ENCODE data around the gene TWF1.
A peak's percentile ranks its signal among the peaks of the same experiment; 100 is the strongest.

The TWF1 gene

DNA sequence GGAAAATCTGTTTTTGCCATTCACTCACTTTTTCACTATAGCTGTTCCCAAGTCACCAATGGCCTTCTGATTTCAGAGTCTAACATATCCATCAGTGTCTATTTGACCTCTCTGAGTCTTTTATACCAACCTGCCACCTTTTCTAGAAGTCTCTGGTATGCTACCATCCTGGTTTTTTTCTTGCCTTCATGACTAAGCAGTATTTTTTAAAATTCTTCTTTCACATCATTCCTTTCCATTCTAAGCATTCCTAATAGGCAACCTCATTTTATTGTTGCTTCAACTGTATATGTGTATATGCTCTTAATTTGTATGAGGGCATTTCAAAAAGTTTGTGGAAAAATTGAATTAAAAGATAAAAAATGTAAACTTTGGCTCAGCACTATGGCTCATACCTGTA, 42.3 kb downstream of the TWF1 start:
- Histone ChIP-seq H3K36me3 (no peaks in the 10 kb centered on the region), H3K27me3 (no peaks in the 10 kb centered on the region), H3K4me3 (ENCODE audit: low read depth, low read length) (no peak overlapping the region), H3K9me3 (no peaks in the 10 kb centered on the region), H3K4me1 (no peaks in the 10 kb centered on the region)
- TF ChIP-seq, protein P1, sequence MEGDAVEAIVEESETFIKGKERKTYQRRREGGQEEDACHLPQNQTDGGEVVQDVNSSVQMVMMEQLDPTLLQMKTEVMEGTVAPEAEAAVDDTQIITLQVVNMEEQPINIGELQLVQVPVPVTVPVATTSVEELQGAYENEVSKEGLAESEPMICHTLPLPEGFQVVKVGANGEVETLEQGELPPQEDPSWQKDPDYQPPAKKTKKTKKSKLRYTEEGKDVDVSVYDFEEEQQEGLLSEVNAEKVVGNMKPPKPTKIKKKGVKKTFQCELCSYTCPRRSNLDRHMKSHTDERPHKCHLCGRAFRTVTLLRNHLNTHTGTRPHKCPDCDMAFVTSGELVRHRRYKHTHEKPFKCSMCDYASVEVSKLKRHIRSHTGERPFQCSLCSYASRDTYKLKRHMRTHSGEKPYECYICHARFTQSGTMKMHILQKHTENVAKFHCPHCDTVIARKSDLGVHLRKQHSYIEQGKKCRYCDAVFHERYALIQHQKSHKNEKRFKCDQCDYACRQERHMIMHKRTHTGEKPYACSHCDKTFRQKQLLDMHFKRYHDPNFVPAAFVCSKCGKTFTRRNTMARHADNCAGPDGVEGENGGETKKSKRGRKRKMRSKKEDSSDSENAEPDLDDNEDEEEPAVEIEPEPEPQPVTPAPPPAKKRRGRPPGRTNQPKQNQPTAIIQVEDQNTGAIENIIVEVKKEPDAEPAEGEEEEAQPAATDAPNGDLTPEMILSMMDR (IDR thresholded peaks at IDR 0.05; ENCODE audit: low read depth, low read length), result no peak
- DNase-seq, result no peak

DNA sequence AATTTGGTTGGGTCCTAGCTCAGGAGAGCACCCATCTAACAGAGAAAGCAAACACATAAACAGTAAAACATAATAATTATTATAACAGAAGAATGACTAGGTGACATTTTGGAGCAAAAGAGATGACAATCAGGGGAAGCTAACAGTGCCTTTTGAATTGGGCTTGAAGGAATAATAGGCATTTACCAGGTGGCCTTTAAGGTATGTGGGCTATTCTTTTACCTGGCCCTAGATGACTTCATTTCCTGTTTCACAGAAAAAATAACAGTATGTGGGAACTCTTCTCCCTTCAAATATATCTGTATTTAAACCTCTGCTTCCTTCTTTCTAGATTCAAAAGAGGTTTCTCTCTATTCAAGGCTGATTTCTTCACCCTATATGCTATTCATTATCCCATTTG, 43.5 kb downstream of the TWF1 start:
- no peak overlapping the region for H3K4me3 ChIP-seq (ENCODE audit: low read depth, low read length)
- TF ChIP-seq, protein P1 (IDR thresholded peaks at IDR 0.05; ENCODE audit: low read depth, low read length), result no peak
- H3K4me1 ChIP-seq, result peaks cover 4% of the 10 kb centered on the region
- H3K36me3 ChIP-seq, result no peaks in the 10 kb centered on the region
- no peaks in the 10 kb centered on the region for H3K27me3 ChIP-seq
- no peaks in the 10 kb centered on the region for H3K9me3 ChIP-seq
- no peak for DNase-seq

DNA sequence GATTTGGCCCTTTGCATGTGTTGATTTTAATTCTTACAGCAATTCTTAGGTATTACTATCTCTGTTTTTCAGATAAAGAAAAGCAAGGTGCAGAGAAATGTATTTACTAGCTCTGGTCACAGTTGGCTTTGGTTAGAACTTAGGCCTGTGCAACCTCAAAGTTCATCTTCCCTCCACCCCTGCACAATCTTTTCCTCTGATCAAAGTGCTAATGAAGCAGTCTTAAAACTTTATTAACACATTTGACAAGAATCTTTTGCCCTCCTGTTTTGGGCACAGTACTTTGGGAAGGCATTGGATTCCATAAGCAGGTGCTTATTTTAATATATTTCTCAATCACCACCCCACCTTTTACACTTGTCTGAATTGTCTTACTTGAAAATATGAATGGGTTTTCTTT, 44.6 kb downstream of the TWF1 start:
- no peak overlapping the region for H3K4me3 ChIP-seq (ENCODE audit: low read depth, low read length)
- H3K4me1 ChIP-seq, result peaks cover 4% of the 10 kb centered on the region
- H3K36me3 ChIP-seq, result no peaks in the 10 kb centered on the region
- no peaks in the 10 kb centered on the region for H3K9me3 ChIP-seq
- no peak for DNase-seq
- TF ChIP-seq, protein P1 (IDR thresholded peaks at IDR 0.05; ENCODE audit: low read depth, low read length), result no peak
- H3K27me3 ChIP-seq, result no peaks in the 10 kb centered on the region

DNA sequence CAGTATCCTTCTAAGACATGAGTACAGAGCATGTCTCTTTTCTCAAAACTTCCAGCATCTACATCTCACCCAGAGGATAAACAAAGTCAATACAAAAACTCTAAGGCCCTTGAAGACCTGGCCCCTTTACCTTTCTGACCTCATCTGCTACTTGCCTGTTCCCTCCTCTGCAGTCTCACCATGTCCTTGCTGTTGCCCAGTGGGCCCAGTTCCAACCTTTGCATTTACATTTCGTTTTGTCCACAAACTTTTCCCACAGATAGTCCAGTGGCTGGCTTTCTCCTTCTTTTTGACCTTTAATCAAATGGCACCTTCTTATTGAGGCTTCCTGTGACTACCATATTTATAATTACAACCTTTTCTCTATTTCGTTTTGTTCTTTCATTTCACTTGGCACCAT, 45.7 kb downstream of the TWF1 start:
- H3K4me1 ChIP-seq, result peaks cover 4% of the 10 kb centered on the region
- H3K4me3 ChIP-seq (ENCODE audit: low read depth, low read length), result no peak overlapping the region
- H3K36me3 ChIP-seq, result no peaks in the 10 kb centered on the region
- TF ChIP-seq, protein P1 (IDR thresholded peaks at IDR 0.05; ENCODE audit: low read depth, low read length), result no peak
- H3K9me3 ChIP-seq, result no peaks in the 10 kb centered on the region
- no peaks in the 10 kb centered on the region for H3K27me3 ChIP-seq
- DNase-seq, result no peak

DNA sequence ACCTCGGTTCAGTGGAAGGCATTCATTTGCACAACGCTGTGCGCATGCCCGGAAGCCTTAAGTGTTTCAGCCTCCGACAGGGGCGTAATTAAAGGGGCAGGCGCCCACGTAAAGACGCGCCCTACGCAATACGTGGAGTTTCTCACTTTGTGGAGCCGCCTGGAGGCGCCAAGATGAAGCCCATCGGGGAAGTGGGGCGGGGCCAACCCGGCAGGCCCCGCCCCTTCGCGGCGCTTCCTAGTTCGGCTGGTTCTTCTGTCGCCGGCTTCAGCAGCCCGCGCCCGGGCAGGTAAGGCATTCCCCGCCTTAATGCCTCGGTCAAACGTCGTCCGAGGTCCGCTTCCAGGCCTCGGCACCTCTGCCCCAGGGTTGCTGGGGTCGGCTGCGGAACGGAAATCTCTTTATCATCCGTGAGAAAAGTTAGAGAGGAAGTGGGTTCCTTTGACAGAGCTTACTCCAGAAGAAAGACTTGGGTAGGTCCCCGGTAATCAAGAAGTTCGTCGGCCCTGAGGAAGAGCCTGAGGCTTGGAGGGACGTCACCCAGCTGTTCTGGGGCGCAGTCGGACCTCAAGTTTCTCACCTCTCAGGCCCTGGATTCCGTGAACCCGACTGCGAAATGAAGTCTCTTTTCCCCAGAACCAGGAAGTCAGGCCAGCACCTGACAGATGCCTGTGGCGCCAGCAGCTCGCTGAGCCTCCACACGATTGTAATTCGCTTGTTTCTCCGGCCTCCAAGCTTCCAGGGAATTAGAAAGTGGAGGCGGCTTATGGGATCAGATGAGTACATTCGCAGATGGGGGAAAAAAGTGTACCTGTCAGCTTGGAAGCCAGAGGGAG, 47.2 kb downstream of the TWF1 start, which contains the start of the genes IRAK4 and PUS7L:
TSS of gene IRAK4 (plus strand) at position 224 of the 836 bp plus-strand sequence. CDS start 9,161 bp downstream, outside the sequence.
TSS of gene PUS7L (minus strand) at position 63 of the 836 bp plus-strand sequence. CDS start 3,545 bp downstream, outside the sequence.
- TF ChIP-seq, protein P1 (IDR thresholded peaks at IDR 0.05; ENCODE audit: low read depth, low read length), result peak; percentile 44
- no peaks in the 10 kb centered on the region for H3K27me3 ChIP-seq
- H3K4me1 ChIP-seq, result peaks cover 4% of the 10 kb centered on the region
- no peaks in the 10 kb centered on the region for H3K9me3 ChIP-seq
- H3K36me3 ChIP-seq, result no peaks in the 10 kb centered on the region
- peak within 1 kb of the TSS; percentile 89 for H3K4me3 ChIP-seq (ENCODE audit: low read depth, low read length)
- peak; percentile 90 for DNase-seq

DNA sequence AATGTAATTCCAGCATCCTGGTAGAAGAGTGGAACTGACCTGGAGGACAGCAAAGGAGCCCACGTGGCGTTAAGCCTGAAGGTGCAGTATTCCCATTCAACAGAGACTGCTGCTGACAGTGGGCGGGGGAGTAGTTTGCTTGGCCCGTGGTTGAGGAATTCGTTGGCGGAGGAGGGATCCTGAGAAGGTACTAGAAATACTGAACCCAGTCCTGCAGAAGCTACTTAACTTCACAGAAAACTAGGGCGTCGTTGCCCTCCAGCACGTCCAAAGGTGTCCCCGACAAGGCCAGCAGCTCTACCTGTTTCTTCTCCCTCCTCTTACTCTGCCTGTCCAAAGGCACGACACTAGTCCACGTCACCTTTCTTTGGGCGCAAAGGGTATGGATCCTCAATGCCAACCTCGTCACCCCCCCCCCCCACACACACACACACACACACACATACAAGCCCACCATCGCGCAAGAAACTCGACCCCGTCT, 47.8 kb downstream of the TWF1 start:
- Histone ChIP-seq H3K4me3 (ENCODE audit: low read depth, low read length) (peak overlapping the region; percentile 89), H3K9me3 (no peaks in the 10 kb centered on the region), H3K27me3 (no peaks in the 10 kb centered on the region), H3K4me1 (peaks cover 4% of the 10 kb centered on the region), H3K36me3 (no peaks in the 10 kb centered on the region)
- TF ChIP-seq, protein P1 (IDR thresholded peaks at IDR 0.05; ENCODE audit: low read depth, low read length), result no peak
- DNase-seq, result peak; percentile 14

All from BE2C (cell line).